HCT116 (cell line): Measurements from ENCODE around the gene FRMD4A. TPM values are rescaled to one million over a fixed set of nuclear protein-coding genes. Genes with fewer than 3 reads are reported as not detected.

ENCODE experiments used
- ATAC-seq: fragments of 200-7000 bp; cut with Tn5 transposase; 2 replicates; pipeline ENCODE4 v1.9.1; 2020; ENCODE audit warnings: mild to moderate bottlenecking, moderate library complexity
- BruUV-seq: library from RNA; stranded (reverse); fragments of 400-500 nt; replicated peaks from 2 replicates; lab custom pipeline; 2021; lab: Mats Ljungman, UMichigan
- CTCF ChIA-PET: fragments of 300-600 bp; sonication (Branson Sonifier 250); formaldehyde crosslinking; loops from one replicate; lab custom pipeline; 2021; ENCODE audit warnings: antibody characterized with exemption; lab: Charles Lee
- POLR2A ChIA-PET: fragments of 300-600, 350-600 bp; sonication (Branson Sonifier 250); formaldehyde crosslinking; loops from one replicate; lab custom pipeline; 2021; ENCODE audit warnings: antibody characterized with exemption; lab: Charles Lee
- RAD21 ChIA-PET, 2 experiments: fragments of 300-600 bp; sonication (Branson Sonifier 250); formaldehyde crosslinking; loops; one replicate each; lab custom pipeline; 2023; ENCODE audit warnings: low total read pairs in 2 of 2; ENCODE audit not compliant: uncharacterized antibody in 2 of 2, unreplicated experiment in 2 of 2, low non-redundant PET in 1 of 2; lab: Charles Lee
- DNase-seq: peaks from one replicate; pipeline ENCODE4 v3.0.0-alpha.2; 2010; ENCODE audit warnings: low read depth, low spot score
- H2AFZ ChIP-seq: fragments of 200-600 bp; shearing (Covaris generic), sonication (generic); 2 replicates; pipeline ENCODE4 v1.6.1; 2017; ENCODE audit warnings: low read depth, mixed run types, mixed read lengths, antibody characterized with exemption, low read length; ENCODE audit not compliant: poor library complexity, severe bottlenecking
- H3K27ac ChIP-seq: 2 replicates; pipeline ENCODE4 v1.5.1; 2012; ENCODE audit warnings: low read depth, low read length
- H3K27me3 ChIP-seq: fragments of 200-600 bp; sonication (generic); 2 replicates; pipeline ENCODE4 v1.6.1; 2016; ENCODE audit warnings: mixed run types, low read length, mixed read lengths; ENCODE audit not compliant: insufficient read depth
- H3K36me3 ChIP-seq, 2 experiments: fragments of 200-500 bp in 1 of 2; fragments of 200-600 bp in 1 of 2; sonication (Bioruptor generic) in 1 of 2; sonication (generic) in 1 of 2; 2 replicates each; pipeline versions ENCODE4 v1.5.1 to v1.6.1; 2014 to 2016; ENCODE audit warnings: low read length in 2 of 2, inconsistent platforms in 1 of 2, mixed read lengths in 1 of 2, mixed run types in 1 of 2; ENCODE audit not compliant: insufficient read depth in 2 of 2, control insufficient read depth in 1 of 2
- H3K4me1 ChIP-seq, 2 experiments: fragments of 200-600 bp in 1 of 2; sonication (generic) in 1 of 2; 2 replicates each; pipeline versions ENCODE4 v1.5.1 to v1.6.1; 2012 to 2017; ENCODE audit warnings: low read length in 2 of 2, inconsistent platforms in 1 of 2, mild to moderate bottlenecking in 1 of 2, mixed read lengths in 1 of 2, mixed run types in 1 of 2, moderate library complexity in 1 of 2; ENCODE audit not compliant: insufficient read depth in 2 of 2, control insufficient read depth in 1 of 2
- H3K4me2 ChIP-seq: fragments of 200-600 bp; sonication (generic); 2 replicates; pipeline ENCODE4 v1.6.1; 2017; ENCODE audit warnings: mixed run types, low read length, mixed read lengths
- H3K4me3 ChIP-seq, 2 experiments: fragments of 200-600 bp in 1 of 2; sonication (generic) in 1 of 2; replicated peaks in 1 of 2; 2 replicates each; pipeline ENCODE4 v1.5.1; 2011 to 2016; ENCODE audit warnings: low read length in 2 of 2, control low read depth in 1 of 2, low read depth in 1 of 2, mild to moderate bottlenecking in 1 of 2, mixed read lengths in 1 of 2, mixed run types in 1 of 2
- H3K79me2 ChIP-seq: fragments of 200-600 bp; sonication (generic); 2 replicates; pipeline ENCODE4 v1.6.1; 2017; ENCODE audit warnings: mild to moderate bottlenecking, mixed run types, low read length, moderate library complexity, mixed read lengths; ENCODE audit not compliant: insufficient read depth
- H3K9ac ChIP-seq: fragments of 200-600 bp; sonication (generic); 2 replicates; pipeline ENCODE4 v1.6.1; 2016; ENCODE audit warnings: low read length, mixed read lengths
- H3K9me2 ChIP-seq: fragments of 200-600 bp; sonication (generic), shearing (Covaris generic); 2 replicates; pipeline ENCODE4 v1.6.1; 2017; ENCODE audit warnings: mixed run types, mild to moderate bottlenecking, moderate library complexity; ENCODE audit not compliant: insufficient read depth
- H3K9me3 ChIP-seq, 2 experiments: fragments of 200-500 bp in 1 of 2; fragments of 200-600 bp in 1 of 2; sonication (Bioruptor generic) in 1 of 2; sonication (generic) in 1 of 2; 2 replicates each; pipeline ENCODE4 v1.6.1; 2014 to 2017; ENCODE audit warnings: low read length in 2 of 2, mixed read lengths in 2 of 2, inconsistent platforms in 1 of 2, low read depth in 1 of 2, mild to moderate bottlenecking in 1 of 2, mixed run types in 1 of 2, moderate library complexity in 1 of 2; ENCODE audit not compliant: control insufficient read depth in 1 of 2, insufficient read depth in 1 of 2
- H4K20me1 ChIP-seq: fragments of 200-600 bp; sonication (generic), shearing (Covaris generic); 2 replicates; pipeline ENCODE4 v1.6.1; 2017; ENCODE audit warnings: mixed run types, mild to moderate bottlenecking, moderate library complexity; ENCODE audit not compliant: insufficient read depth
- CBX3 ChIP-seq: IDR thresholded peaks from 2 replicates; pipeline ENCODE4 v1.6.1; 2012; ENCODE audit warnings: low read depth
- EGR1 ChIP-seq: IDR thresholded peaks from 2 replicates; pipeline ENCODE4 v1.6.1; 2012; ENCODE audit warnings: low read depth
- ELF1 ChIP-seq: IDR thresholded peaks from 2 replicates; pipeline ENCODE4 v1.6.1; 2012; ENCODE audit warnings: low read depth, borderline replicate concordance
- EZH2 ChIP-seq: fragments of 200-600 bp; sonication (generic); IDR thresholded peaks from 2 replicates; pipeline ENCODE4 v1.6.1; 2017; ENCODE audit warnings: antibody characterized with exemption, mixed run types
- FOSL1 ChIP-seq: IDR thresholded peaks from 2 replicates; pipeline ENCODE4 v1.6.1; 2012; ENCODE audit warnings: low read depth
- POLR2A ChIP-seq: IDR thresholded peaks from 2 replicates; pipeline ENCODE4 v1.7.0; 2011; ENCODE audit warnings: borderline replicate concordance; ENCODE audit not compliant: insufficient read depth, insufficient read length; ENCODE audit errors: extremely low read depth
- RAD21 ChIP-seq: IDR thresholded peaks from 2 replicates; pipeline ENCODE4 v1.6.1; 2012; ENCODE audit warnings: low read depth, mild to moderate bottlenecking
- SIN3A ChIP-seq: IDR thresholded peaks from 2 replicates; pipeline ENCODE4 v1.6.1; 2012; ENCODE audit warnings: low read depth
- SP1 ChIP-seq: IDR thresholded peaks from 2 replicates; pipeline ENCODE4 v1.6.1; 2012; ENCODE audit warnings: low read depth
- SRF ChIP-seq: IDR thresholded peaks from 2 replicates; pipeline ENCODE4 v1.6.1; 2012; ENCODE audit warnings: low read depth
- TCF7L2 ChIP-seq: IDR thresholded peaks from 2 replicates; pipeline ENCODE4 v1.7.0; 2011; ENCODE audit warnings: borderline replicate concordance, inconsistent platforms; ENCODE audit not compliant: insufficient read depth, insufficient read length; ENCODE audit errors: extremely low read depth
- YY1 ChIP-seq: IDR thresholded peaks from 2 replicates; pipeline ENCODE4 v1.6.1; 2011; ENCODE audit warnings: low read length, low read depth, moderate library complexity, mild to moderate bottlenecking; ENCODE audit not compliant: insufficient replicate concordance; ENCODE audit errors: extremely low read depth
- ZFX ChIP-seq: fragments of 450-650 bp; IDR thresholded peaks from 2 replicates; pipeline ENCODE4 v1.6.1; 2017
- ZNF274 ChIP-seq: fragments of 200-500 bp; sonication (Bioruptor generic); IDR thresholded peaks from 2 replicates; pipeline ENCODE4 v1.6.1; 2014; ENCODE audit warnings: mild to moderate bottlenecking, low read depth, low read length, inconsistent platforms
- intact Hi-C: fragments of 100-400 bp; cut with micrococcal nuclease; formaldehyde crosslinking; loops from 2 replicates; pipeline ENCODE4 v1.10.0; 2022
- total RNA-seq: library from RNA; stranded (reverse); gene quantifications from one replicate; pipeline ENCODE4 v1.2.1, GENCODE V29; 2021; ENCODE audit not compliant: unreplicated experiment
- TF ChIP-seq, protein P1 (sequence below): IDR thresholded peaks from 2 replicates; pipeline ENCODE4 v1.6.1; 2012; ENCODE audit warnings: low read depth
- TF ChIP-seq, protein P2 (sequence below): IDR thresholded peaks from 2 replicates; pipeline ENCODE4 v1.6.1; 2011; ENCODE audit warnings: mild to moderate bottlenecking, low read length, moderate library complexity; ENCODE audit not compliant: insufficient replicate concordance; ENCODE audit errors: extremely low read depth
- TF ChIP-seq, protein P3 (sequence below): IDR thresholded peaks from 2 replicates; pipeline ENCODE4 v1.6.1; 2012
- TF ChIP-seq, protein P4 (sequence below), 3 experiments: fragments of 200-600 bp in 1 of 3; sonication (generic) in 1 of 3; IDR thresholded peaks in 2 of 3; conservative IDR thresholded peaks in 1 of 3; 2 replicates each; pipeline ENCODE4 v1.5.1; 2012 to 2017; ENCODE audit warnings: low read depth in 2 of 3, low read length in 2 of 3, antibody characterized with exemption in 1 of 3, borderline replicate concordance in 1 of 3, control low read depth in 1 of 3, mild to moderate bottlenecking in 1 of 3, mixed read lengths in 1 of 3, mixed run types in 1 of 3, moderate library complexity in 1 of 3; ENCODE audit not compliant: insufficient read depth in 1 of 3

FRMD4A gene
- total RNA-seq, 1 experiment from 2014 or later: 0.20 TPM

DNA sequence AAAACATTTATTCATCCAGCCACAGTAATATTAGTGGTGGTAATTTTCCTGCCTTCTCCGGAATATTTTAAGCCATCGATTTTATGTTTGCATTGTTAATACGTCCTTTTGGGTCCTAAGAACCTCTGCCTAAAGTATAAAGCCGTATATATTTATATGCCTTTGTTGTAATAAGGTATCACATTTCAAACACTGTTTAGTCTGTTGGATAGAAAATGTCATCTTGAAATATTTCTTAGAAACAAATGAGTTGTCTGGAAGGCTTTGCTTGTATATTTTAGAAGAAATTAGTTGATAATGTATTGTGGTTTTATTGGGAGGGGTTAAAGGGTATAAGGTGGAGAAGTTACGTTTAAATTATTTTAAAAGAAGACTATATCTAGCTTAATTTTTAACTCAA lies 732.8 kb downstream of the FRMD4A start:
- H3K9ac ChIP-seq: no peak overlapping the region
- H3K27ac ChIP-seq: no peak overlapping the region
- no peak overlapping the region for H2AFZ ChIP-seq
- H3K9me2 ChIP-seq: no peaks in the 10 kb centered on the region
- no peaks in the 10 kb centered on the region for H3K79me2 ChIP-seq
- H3K4me2 ChIP-seq: no peak overlapping the region
- H3K9me3 ChIP-seq: no peaks in the 10 kb centered on the region
- POLR2A ChIA-PET: no interaction called here
- BruUV-seq: no TSS peak
- no peak for ATAC-seq
- DNase-seq: no peak
- H4K20me1 ChIP-seq: no peaks in the 10 kb centered on the region
- intact Hi-C loops: no loop called here
- TF ChIP-seq ZFX: no peak
- TF ChIP-seq, protein P1, sequence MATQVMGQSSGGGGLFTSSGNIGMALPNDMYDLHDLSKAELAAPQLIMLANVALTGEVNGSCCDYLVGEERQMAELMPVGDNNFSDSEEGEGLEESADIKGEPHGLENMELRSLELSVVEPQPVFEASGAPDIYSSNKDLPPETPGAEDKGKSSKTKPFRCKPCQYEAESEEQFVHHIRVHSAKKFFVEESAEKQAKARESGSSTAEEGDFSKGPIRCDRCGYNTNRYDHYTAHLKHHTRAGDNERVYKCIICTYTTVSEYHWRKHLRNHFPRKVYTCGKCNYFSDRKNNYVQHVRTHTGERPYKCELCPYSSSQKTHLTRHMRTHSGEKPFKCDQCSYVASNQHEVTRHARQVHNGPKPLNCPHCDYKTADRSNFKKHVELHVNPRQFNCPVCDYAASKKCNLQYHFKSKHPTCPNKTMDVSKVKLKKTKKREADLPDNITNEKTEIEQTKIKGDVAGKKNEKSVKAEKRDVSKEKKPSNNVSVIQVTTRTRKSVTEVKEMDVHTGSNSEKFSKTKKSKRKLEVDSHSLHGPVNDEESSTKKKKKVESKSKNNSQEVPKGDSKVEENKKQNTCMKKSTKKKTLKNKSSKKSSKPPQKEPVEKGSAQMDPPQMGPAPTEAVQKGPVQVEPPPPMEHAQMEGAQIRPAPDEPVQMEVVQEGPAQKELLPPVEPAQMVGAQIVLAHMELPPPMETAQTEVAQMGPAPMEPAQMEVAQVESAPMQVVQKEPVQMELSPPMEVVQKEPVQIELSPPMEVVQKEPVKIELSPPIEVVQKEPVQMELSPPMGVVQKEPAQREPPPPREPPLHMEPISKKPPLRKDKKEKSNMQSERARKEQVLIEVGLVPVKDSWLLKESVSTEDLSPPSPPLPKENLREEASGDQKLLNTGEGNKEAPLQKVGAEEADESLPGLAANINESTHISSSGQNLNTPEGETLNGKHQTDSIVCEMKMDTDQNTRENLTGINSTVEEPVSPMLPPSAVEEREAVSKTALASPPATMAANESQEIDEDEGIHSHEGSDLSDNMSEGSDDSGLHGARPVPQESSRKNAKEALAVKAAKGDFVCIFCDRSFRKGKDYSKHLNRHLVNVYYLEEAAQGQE: no peak
- no peak for TF ChIP-seq ZNF274
- TF ChIP-seq ELF1: no peak
- no peak for TF ChIP-seq CBX3
- TF ChIP-seq, protein P2, sequence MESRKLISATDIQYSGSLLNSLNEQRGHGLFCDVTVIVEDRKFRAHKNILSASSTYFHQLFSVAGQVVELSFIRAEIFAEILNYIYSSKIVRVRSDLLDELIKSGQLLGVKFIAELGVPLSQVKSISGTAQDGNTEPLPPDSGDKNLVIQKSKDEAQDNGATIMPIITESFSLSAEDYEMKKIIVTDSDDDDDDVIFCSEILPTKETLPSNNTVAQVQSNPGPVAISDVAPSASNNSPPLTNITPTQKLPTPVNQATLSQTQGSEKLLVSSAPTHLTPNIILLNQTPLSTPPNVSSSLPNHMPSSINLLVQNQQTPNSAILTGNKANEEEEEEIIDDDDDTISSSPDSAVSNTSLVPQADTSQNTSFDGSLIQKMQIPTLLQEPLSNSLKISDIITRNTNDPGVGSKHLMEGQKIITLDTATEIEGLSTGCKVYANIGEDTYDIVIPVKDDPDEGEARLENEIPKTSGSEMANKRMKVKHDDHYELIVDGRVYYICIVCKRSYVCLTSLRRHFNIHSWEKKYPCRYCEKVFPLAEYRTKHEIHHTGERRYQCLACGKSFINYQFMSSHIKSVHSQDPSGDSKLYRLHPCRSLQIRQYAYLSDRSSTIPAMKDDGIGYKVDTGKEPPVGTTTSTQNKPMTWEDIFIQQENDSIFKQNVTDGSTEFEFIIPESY: no peak
- no peak for TF ChIP-seq SIN3A
- no peak for TF ChIP-seq FOSL1
- no peak for TF ChIP-seq EZH2
- TF ChIP-seq, protein P3, sequence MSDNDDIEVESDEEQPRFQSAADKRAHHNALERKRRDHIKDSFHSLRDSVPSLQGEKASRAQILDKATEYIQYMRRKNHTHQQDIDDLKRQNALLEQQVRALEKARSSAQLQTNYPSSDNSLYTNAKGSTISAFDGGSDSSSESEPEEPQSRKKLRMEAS: no peak
- TF ChIP-seq, protein P4, sequence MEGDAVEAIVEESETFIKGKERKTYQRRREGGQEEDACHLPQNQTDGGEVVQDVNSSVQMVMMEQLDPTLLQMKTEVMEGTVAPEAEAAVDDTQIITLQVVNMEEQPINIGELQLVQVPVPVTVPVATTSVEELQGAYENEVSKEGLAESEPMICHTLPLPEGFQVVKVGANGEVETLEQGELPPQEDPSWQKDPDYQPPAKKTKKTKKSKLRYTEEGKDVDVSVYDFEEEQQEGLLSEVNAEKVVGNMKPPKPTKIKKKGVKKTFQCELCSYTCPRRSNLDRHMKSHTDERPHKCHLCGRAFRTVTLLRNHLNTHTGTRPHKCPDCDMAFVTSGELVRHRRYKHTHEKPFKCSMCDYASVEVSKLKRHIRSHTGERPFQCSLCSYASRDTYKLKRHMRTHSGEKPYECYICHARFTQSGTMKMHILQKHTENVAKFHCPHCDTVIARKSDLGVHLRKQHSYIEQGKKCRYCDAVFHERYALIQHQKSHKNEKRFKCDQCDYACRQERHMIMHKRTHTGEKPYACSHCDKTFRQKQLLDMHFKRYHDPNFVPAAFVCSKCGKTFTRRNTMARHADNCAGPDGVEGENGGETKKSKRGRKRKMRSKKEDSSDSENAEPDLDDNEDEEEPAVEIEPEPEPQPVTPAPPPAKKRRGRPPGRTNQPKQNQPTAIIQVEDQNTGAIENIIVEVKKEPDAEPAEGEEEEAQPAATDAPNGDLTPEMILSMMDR (IDR thresholded peaks at IDR 0.05 in 2 of 3, conservative IDR thresholded peaks at IDR 0.05 in 1 of 3; ENCODE audit: borderline replicate concordance in 1 of 3, insufficient read depth in 1 of 3, low read depth in 2 of 3, low read length in 2 of 3): no peak
- TF ChIP-seq TCF7L2: no peak
- TF ChIP-seq YY1: no peak
- TF ChIP-seq SRF: no peak
- no peak for TF ChIP-seq RAD21
- TF ChIP-seq POLR2A: no peak
- TF ChIP-seq EGR1: no peak
- no peak for TF ChIP-seq SP1
- CTCF ChIA-PET: no interaction called here
- no peaks in the 10 kb centered on the region for H3K27me3 ChIP-seq
- no peak overlapping the region for H3K4me3 ChIP-seq
- H3K4me1 ChIP-seq: no peaks in the 10 kb centered on the region
- H3K36me3 ChIP-seq: peaks cover 0 to 8% of the 10 kb centered on the region in 2 experiments; a peak in 2 of 4 replicates
- RAD21 ChIA-PET: no interaction called here
